Limb (tissue), 2 donors: ENCODE data around the gene MAT2B.

Source experiments
- DNase-seq, 2 donors: peaks; one replicate each; pipeline ENCODE4 v3.0.0-alpha.2; 2016; ENCODE audit errors: extremely low spot score in 2 of 2

MAT2B gene

GRCh38 chr5:163551156-163551555 lies 45.7 kb downstream of the MAT2B start:
- no peak for DNase-seq

- no peak for DNase-seq
These were observed 47.1 kb downstream of the MAT2B start for GRCh38 chr5:163552536-163552935.

- DNase-seq: no peak
These were observed 55.9 kb downstream of the MAT2B start for GRCh38 chr5:163561339-163561738.

GRCh38 chr5:163562071-163562470 lies 56.7 kb downstream of the MAT2B start:
- DNase-seq: no peak

- DNase-seq: no peak
These were observed 57.7 kb downstream of the MAT2B start for GRCh38 chr5:163563112-163563511.

GRCh38 chr5:163563880-163564279 lies 58.5 kb downstream of the MAT2B start:
- no peak for DNase-seq

GRCh38 chr5:163564321-163564938 lies 59.0 kb downstream of the MAT2B start:
- peak; percentile 72 to 81 for DNase-seq

GRCh38 chr5:163565492-163565891 lies 60.1 kb downstream of the MAT2B start:
- peak in 1 of 2 donors; percentile 33 for DNase-seq

GRCh38 chr5:163565931-163566608 lies 60.7 kb downstream of the MAT2B start:
- peak; percentile 8 to 45 for DNase-seq

- DNase-seq: no peak
These were observed 61.3 kb downstream of the MAT2B start for GRCh38 chr5:163566678-163567077.

GRCh38 chr5:163567811-163568210 lies 62.4 kb downstream of the MAT2B start:
- no peak for DNase-seq
